ENCODE data around the gene PSAP.
A peak's percentile ranks its signal among the peaks of the same experiment; 100 is the strongest.

Gene PSAP

DNA sequence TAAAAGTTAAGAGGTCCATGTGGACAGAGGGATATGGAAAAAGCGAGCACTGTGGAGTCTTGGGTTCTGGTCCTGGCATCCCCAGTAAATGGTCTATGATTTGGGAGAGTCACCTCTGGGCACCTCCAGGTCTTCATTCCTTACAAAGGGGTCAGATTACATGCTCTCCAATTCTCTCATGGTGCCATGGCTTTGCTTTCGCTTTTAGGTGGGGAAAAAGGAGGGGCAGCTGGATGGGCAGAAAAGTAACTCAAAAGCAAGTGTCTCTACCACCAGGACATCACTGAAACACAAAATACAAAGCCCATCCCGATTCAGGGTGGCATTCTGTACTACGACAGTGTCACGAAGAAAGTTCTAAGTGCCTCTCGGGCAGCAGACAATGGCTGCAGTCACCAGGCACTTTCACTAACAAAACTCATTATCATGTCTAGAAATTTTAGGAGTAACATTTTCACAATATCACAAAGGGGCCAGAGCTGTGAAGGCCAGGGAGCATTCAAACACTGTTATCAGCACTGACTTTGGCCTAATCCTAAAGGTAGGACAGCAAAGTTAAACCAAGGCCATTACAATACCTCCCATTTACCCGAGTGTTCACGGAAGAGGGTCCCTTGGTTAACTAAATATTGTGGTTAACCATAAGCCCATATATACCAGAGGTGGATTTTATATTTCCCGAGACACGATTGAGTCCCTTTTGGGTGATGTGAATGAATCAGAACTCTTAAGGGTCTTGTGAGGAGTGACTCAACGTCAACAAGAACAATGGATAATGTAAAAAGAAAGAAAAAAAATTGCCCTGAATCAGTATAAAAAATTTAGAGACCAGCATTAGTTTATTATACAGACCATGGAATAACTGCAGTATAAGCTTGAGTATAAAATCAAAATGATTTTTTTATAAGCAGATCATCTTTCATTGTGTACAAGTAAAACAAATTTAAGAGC lies 2.5 kb downstream of the PSAP start:
- no peak overlapping the region for H3K14ac ChIP-seq (ENCODE audit: low read length)
- no peak overlapping the region for H2AFZ ChIP-seq (ENCODE audit: insufficient read depth, low read length, poor library complexity)
- peaks cover 2 to 13% of the 10 kb centered on the region in 2 experiments for H3K4me1 ChIP-seq (ENCODE audit: control insufficient read depth in 1 of 2, insufficient read depth in 2 of 2, low read length in 2 of 2)
- H3K79me1 ChIP-seq (ENCODE audit: low read length): peaks cover 12% of the 10 kb centered on the region
- H4K8ac ChIP-seq (ENCODE audit: low read depth, low read length): no peak overlapping the region
- H4K91ac ChIP-seq (ENCODE audit: low read depth, low read length): no peak overlapping the region
- H3K27me3 ChIP-seq (ENCODE audit: insufficient read depth, low read length): no peaks in the 10 kb centered on the region
- H3K9ac ChIP-seq (ENCODE audit: low read length): no peak overlapping the region
- WGBS (ENCODE audit: extremely low coverage, insufficient coverage, insufficient read length): no CpG with 5 or more reads among the region's 11 CpGs
- DNase-seq: no peak
- H3K9me3 ChIP-seq (ENCODE audit: insufficient read depth, low read depth, low read length): no peaks in the 10 kb centered on the region
- H2BK120ac ChIP-seq (ENCODE audit: insufficient read depth, low read length, poor library complexity): no peak overlapping the region
- H3K36me3 ChIP-seq (ENCODE audit: control insufficient read depth in 1 of 2, insufficient read depth in 2 of 2, low read length in 2 of 2): peaks cover 3% of the 10 kb centered on the region in 2 experiments
- H2BK5ac ChIP-seq (ENCODE audit: low read depth, low read length, poor library complexity): no peak overlapping the region
- no peak overlapping the region for H3K4me2 ChIP-seq (ENCODE audit: low read length)
- peak overlapping the region; percentile 96 for H3K4ac ChIP-seq (ENCODE audit: low read depth, low read length)
- H3K27ac ChIP-seq (ENCODE audit: low read depth, low read length): no peak overlapping the region
- H3K18ac ChIP-seq (ENCODE audit: low read length): no peak overlapping the region
- H3K23ac ChIP-seq (ENCODE audit: low read length): no peak overlapping the region
- H2AK5ac ChIP-seq (ENCODE audit: low read length): no peak overlapping the region
- peaks cover 28% of the 10 kb centered on the region for H3K79me2 ChIP-seq (ENCODE audit: control insufficient read depth, insufficient read depth, low read length, poor library complexity)
- H3K4me3 ChIP-seq (ENCODE audit: low read depth, low read length): no peak overlapping the region
- H4K12ac ChIP-seq (ENCODE audit: low read depth, low read length): no peak overlapping the region
- H2BK12ac ChIP-seq (ENCODE audit: low read length): no peak overlapping the region

DNA sequence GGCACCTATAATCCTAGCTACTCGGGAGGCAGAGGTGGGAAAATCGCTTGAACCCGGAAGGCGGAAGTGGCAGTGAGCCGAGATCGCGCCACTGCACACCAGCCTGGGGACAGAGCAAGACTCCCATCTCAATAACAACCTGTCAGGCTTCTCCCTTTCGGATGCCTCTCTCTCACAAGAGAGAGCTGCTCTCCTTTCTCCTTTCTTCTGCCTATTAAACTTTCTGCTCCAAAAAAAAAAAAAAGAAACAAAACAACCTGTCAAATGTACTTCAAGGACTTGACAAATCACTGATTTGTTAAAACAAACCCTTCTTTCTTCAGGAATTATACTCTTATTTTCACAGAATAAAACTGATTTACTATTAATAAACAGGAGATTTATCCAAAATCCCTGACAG lies 3.6 kb downstream of the PSAP start:
- WGBS (ENCODE audit: extremely low coverage, insufficient coverage, insufficient read length): no CpG with 5 or more reads among the region's 8 CpGs

DNA sequence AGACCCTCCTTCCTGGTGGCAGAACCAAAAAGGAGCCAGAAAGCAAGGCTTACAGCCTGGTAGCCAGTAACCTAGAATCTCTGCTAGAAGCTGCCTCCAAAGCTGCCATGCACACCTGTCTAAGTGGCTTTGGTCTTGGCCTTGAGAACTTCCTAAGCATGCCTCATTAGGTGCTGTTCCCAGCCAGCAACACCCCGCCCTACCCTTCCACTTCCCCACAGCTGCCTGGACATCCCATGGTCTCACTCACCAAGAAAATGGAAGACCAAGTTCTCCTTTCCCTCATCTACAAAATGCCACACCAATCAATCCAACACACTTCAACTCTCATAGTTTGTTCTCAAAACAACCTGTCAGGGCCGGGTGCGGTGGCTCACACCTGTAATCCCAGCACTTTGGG lies 4.2 kb downstream of the PSAP start:
- Histone ChIP-seq H2BK12ac (ENCODE audit: low read length) (no peak overlapping the region), H3K27me3 (ENCODE audit: insufficient read depth, low read length) (no peaks in the 10 kb centered on the region), H4K91ac (ENCODE audit: low read depth, low read length) (no peak overlapping the region), H4K8ac (ENCODE audit: low read depth, low read length) (no peak overlapping the region), H3K79me2 (ENCODE audit: control insufficient read depth, insufficient read depth, low read length, poor library complexity) (peaks cover 34% of the 10 kb centered on the region), H3K27ac (ENCODE audit: low read depth, low read length) (no peak overlapping the region), H3K4me2 (ENCODE audit: low read length) (no peak overlapping the region), H2AK5ac (ENCODE audit: low read length) (no peak overlapping the region), H3K36me3 (ENCODE audit: control insufficient read depth in 1 of 2, insufficient read depth in 2 of 2, low read length in 2 of 2) (peaks cover 3 to 7% of the 10 kb centered on the region in 2 experiments), H3K18ac (ENCODE audit: low read length) (no peak overlapping the region), H4K12ac (ENCODE audit: low read depth, low read length) (no peak overlapping the region), H3K23ac (ENCODE audit: low read length) (no peak overlapping the region), H3K14ac (ENCODE audit: low read length) (no peak overlapping the region), H2BK5ac (ENCODE audit: low read depth, low read length, poor library complexity) (no peak overlapping the region), H2AFZ (ENCODE audit: insufficient read depth, low read length, poor library complexity) (no peak overlapping the region), H3K79me1 (ENCODE audit: low read length) (peaks cover 12% of the 10 kb centered on the region), H3K4ac (ENCODE audit: low read depth, low read length) (peak overlapping the region; percentile 97), H3K4me1 (ENCODE audit: control insufficient read depth in 1 of 2, insufficient read depth in 2 of 2, low read length in 2 of 2) (peaks cover 8 to 16% of the 10 kb centered on the region in 2 experiments), H3K9ac (ENCODE audit: low read length) (no peak overlapping the region), H3K4me3 (ENCODE audit: low read depth, low read length) (no peak overlapping the region), H2BK120ac (ENCODE audit: insufficient read depth, low read length, poor library complexity) (no peak overlapping the region), H3K9me3 (ENCODE audit: insufficient read depth, low read depth, low read length) (no peaks in the 10 kb centered on the region)
- no peak for DNase-seq
- WGBS (ENCODE audit: extremely low coverage, insufficient coverage, insufficient read length): no CpG with 5 or more reads among the region's 3 CpGs

More for the DNA sequence above, 3.6 kb downstream of the PSAP start:
- Histone ChIP-seq H4K12ac (ENCODE audit: low read depth, low read length) (no peak overlapping the region), H4K91ac (ENCODE audit: low read depth, low read length) (no peak overlapping the region), H2AK5ac (ENCODE audit: low read length) (no peak overlapping the region), H3K4ac (ENCODE audit: low read depth, low read length) (peak overlapping the region; percentile 78), H3K4me2 (ENCODE audit: low read length) (no peak overlapping the region), H3K18ac (ENCODE audit: low read length) (no peak overlapping the region), H3K79me1 (ENCODE audit: low read length) (peaks cover 12% of the 10 kb centered on the region), H2AFZ (ENCODE audit: insufficient read depth, low read length, poor library complexity) (no peak overlapping the region), H2BK120ac (ENCODE audit: insufficient read depth, low read length, poor library complexity) (no peak overlapping the region), H2BK12ac (ENCODE audit: low read length) (no peak overlapping the region), H4K8ac (ENCODE audit: low read depth, low read length) (no peak overlapping the region), H3K9me3 (ENCODE audit: insufficient read depth, low read depth, low read length) (no peaks in the 10 kb centered on the region), H3K27me3 (ENCODE audit: insufficient read depth, low read length) (no peaks in the 10 kb centered on the region), H3K9ac (ENCODE audit: low read length) (no peak overlapping the region), H3K4me3 (ENCODE audit: low read depth, low read length) (no peak overlapping the region), H2BK5ac (ENCODE audit: low read depth, low read length, poor library complexity) (no peak overlapping the region), H3K14ac (ENCODE audit: low read length) (no peak overlapping the region), H3K36me3 (ENCODE audit: control insufficient read depth in 1 of 2, insufficient read depth in 2 of 2, low read length in 2 of 2) (peaks cover 3 to 7% of the 10 kb centered on the region in 2 experiments), H3K27ac (ENCODE audit: low read depth, low read length) (no peak overlapping the region), H3K23ac (ENCODE audit: low read length) (no peak overlapping the region), H3K79me2 (ENCODE audit: control insufficient read depth, insufficient read depth, low read length, poor library complexity) (peaks cover 34% of the 10 kb centered on the region), H3K4me1 (ENCODE audit: control insufficient read depth in 1 of 2, insufficient read depth in 2 of 2, low read length in 2 of 2) (peaks cover 8 to 16% of the 10 kb centered on the region in 2 experiments)
- DNase-seq: no peak

DNA sequence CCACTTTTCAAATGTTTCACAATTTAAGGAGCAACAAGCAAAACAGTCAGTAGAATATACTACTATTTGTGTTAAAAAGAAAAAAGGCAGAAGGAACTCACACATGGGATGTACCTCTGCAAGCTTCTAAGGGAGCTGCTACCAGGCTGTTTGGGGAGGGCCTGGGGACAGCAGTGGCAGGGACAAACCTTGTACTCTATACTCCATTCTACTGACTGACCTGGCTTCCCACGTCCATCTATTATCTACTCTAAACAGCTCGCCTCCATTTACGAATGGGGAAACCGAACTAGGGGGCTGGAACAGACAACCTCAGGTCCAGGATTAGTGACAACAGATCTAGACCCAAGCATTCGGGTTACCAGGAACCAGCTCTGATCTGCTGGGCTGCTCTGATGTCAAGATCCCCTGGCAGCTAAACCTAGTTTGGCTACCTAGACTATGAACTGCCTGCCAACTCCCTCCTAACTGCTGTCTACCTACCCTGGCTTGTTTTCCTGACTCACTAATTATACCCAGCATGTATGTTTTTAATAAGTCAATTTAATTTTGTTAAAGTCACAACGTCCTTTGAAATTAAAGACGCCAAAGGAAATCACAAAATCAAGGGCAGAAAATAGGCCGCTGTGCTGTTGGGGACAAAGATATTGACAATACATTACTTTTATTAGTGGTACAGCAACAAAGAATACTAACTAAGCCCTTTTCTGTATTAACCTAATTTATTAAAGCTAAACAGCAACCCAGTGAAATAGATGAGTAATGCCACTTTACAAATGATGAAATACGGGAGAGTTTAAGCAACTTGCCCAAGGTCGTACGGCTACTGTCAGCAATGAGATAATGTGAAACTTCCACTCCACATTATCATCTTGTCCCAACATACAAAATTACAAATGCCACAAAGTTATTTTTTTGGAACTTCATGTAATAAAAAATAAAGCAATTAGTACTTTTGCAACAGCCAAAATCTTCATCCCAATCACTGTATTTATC lies 5.3 kb downstream of the PSAP start:
- DNase-seq: peak in 1 of 2 donors; percentile 41
- Histone ChIP-seq H3K9ac (ENCODE audit: low read length) (no peak overlapping the region), H3K36me3 (ENCODE audit: control insufficient read depth in 1 of 2, insufficient read depth in 2 of 2, low read length in 2 of 2) (peaks cover 3 to 7% of the 10 kb centered on the region in 2 experiments), H3K23ac (ENCODE audit: low read length) (no peak overlapping the region), H3K4me1 (ENCODE audit: control insufficient read depth in 1 of 2, insufficient read depth in 2 of 2, low read length in 2 of 2) (peaks cover 8 to 18% of the 10 kb centered on the region in 2 experiments), H2BK120ac (ENCODE audit: insufficient read depth, low read length, poor library complexity) (no peak overlapping the region), H3K4ac (ENCODE audit: low read depth, low read length) (peak overlapping the region; percentile 39), H2BK5ac (ENCODE audit: low read depth, low read length, poor library complexity) (no peak overlapping the region), H3K4me2 (ENCODE audit: low read length) (no peak overlapping the region), H3K9me3 (ENCODE audit: insufficient read depth, low read depth, low read length) (no peaks in the 10 kb centered on the region), H2AFZ (ENCODE audit: insufficient read depth, low read length, poor library complexity) (no peak overlapping the region), H3K79me1 (ENCODE audit: low read length) (peaks cover 4% of the 10 kb centered on the region), H2BK12ac (ENCODE audit: low read length) (no peak overlapping the region), H2AK5ac (ENCODE audit: low read length) (no peak overlapping the region), H3K4me3 (ENCODE audit: low read depth, low read length) (no peak overlapping the region), H3K27ac (ENCODE audit: low read depth, low read length) (no peak overlapping the region), H3K14ac (ENCODE audit: low read length) (no peak overlapping the region), H3K18ac (ENCODE audit: low read length) (no peak overlapping the region), H3K27me3 (ENCODE audit: insufficient read depth, low read length) (no peaks in the 10 kb centered on the region), H4K12ac (ENCODE audit: low read depth, low read length) (no peak overlapping the region), H4K8ac (ENCODE audit: low read depth, low read length) (no peak overlapping the region), H3K79me2 (ENCODE audit: control insufficient read depth, insufficient read depth, low read length, poor library complexity) (peaks cover 30% of the 10 kb centered on the region), H4K91ac (ENCODE audit: low read depth, low read length) (no peak overlapping the region)
- no CpG with 5 or more reads among the region's 11 CpGs for WGBS (ENCODE audit: extremely low coverage, insufficient coverage, insufficient read length)
